H1 (cell line): Measurements from ENCODE around the gene NECTIN1. TPM values are rescaled to one million over a fixed set of nuclear protein-coding genes. Genes with fewer than 3 reads are reported as not detected.

ENCODE experiments used
- GABPA ChIP-seq: IDR thresholded peaks from 2 replicates; pipeline ENCODE4 v1.6.1; 2011; ENCODE audit warnings: mild to moderate bottlenecking, low read length, moderate library complexity, borderline replicate concordance; ENCODE audit not compliant: insufficient read depth
- POLR2AphosphoS5 ChIP-seq: IDR thresholded peaks from 2 replicates; pipeline ENCODE4 v1.6.1; 2011; ENCODE audit warnings: low read depth, low read length
- RFX5 ChIP-seq: IDR thresholded peaks from 2 replicates; pipeline ENCODE4 v1.6.1; 2011; ENCODE audit warnings: low read depth, low read length, improper control_type of control experiment, borderline replicate concordance
- polyA plus RNA-seq, 7 experiments: library from polyadenylated mRNA; depleted of rRNA in 3 of 7; stranded (reverse) in 5 of 7; unstranded in 2 of 7; fragments of >200 nt in 5 of 7; fragments of 200-250 nt in 2 of 7; gene quantifications; 1 replicate in 5 of 7; 2 replicates in 1 of 7; 4 replicates in 1 of 7; pipeline versions ENCODE4 v1.2.1 to v1.2.3, GENCODE V29; 2011 to 2013; ENCODE audit warnings: missing spikeins in 2 of 7, mixed read lengths in 2 of 7
- total RNA-seq: library from RNA; stranded (reverse); fragmentation: NEBNext Ultra II Directional; extraction: Animal tissue kit (Norgen Biotek cat#: 25700); gene quantifications from 2 replicates; pipeline ENCODE4 v1.2.1, GENCODE V29; 2021

NECTIN1 gene
- total and polyA plus RNA-seq, 2 of the 8 experiments (the other 6 are each of a cell fraction or from before 2014, with no cell fraction given), result 43.2 to 97.7 TPM

DNA sequence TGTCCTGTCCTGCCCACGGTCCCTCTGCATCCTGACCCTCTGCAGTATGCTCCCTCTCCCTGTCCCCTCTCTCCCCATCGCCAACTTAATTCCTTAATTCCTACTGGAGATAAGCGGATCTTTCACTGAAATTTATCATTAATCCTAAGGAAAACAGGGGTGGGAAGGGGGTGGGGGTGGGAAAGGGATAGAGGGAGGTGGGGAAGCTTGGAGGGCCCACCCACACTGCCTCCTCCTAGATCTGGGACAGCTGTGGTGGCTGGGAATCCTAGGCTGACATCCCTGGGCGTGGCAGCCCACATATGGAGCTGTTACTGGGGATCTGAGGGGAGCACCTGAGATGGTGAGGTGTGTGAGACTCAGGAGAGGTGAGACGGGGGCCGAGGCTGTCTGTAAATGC is 14.4 kb downstream of the NECTIN1 start (continued):
- TF ChIP-seq POLR2AphosphoS5, result no peak
- no peak for TF ChIP-seq GABPA
- no peak for TF ChIP-seq RFX5
